ENCODE data around the gene HOXA4.

- TF ChIP-seq, protein P1, sequence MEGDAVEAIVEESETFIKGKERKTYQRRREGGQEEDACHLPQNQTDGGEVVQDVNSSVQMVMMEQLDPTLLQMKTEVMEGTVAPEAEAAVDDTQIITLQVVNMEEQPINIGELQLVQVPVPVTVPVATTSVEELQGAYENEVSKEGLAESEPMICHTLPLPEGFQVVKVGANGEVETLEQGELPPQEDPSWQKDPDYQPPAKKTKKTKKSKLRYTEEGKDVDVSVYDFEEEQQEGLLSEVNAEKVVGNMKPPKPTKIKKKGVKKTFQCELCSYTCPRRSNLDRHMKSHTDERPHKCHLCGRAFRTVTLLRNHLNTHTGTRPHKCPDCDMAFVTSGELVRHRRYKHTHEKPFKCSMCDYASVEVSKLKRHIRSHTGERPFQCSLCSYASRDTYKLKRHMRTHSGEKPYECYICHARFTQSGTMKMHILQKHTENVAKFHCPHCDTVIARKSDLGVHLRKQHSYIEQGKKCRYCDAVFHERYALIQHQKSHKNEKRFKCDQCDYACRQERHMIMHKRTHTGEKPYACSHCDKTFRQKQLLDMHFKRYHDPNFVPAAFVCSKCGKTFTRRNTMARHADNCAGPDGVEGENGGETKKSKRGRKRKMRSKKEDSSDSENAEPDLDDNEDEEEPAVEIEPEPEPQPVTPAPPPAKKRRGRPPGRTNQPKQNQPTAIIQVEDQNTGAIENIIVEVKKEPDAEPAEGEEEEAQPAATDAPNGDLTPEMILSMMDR (IDR thresholded peaks at IDR 0.05 in 8 of 11, conservative IDR thresholded peaks at IDR 0.05 in 3 of 11), result no peak
- TF ChIP-seq POLR2A (IDR thresholded peaks at IDR 0.05) (no peak), POLR2AphosphoS5 (IDR thresholded peaks at IDR 0.05) (peak in 1 of 3 donors; percentile 50)
These were observed 42.4 kb upstream of the HOXA4 start for GRCh38 chr7:27172823-27173510.

All from spleen (tissue), 7 donors.